Measurements from ENCODE around the gene HBA2.
"Not testable (repeated sequence)": the region's sequence is repeated elsewhere in the genome, so short reads cannot be mapped to it uniquely, and the experiment has no call there.

The HBA2 gene

GRCh38 chr16:194516-194915, 21.8 kb downstream of the HBA2 start:
- no peak for DNase-seq (ENCODE audit: low read depth in 2 of 2)

GRCh38 chr16:200388-200787, 27.7 kb downstream of the HBA2 start:
- no peak for DNase-seq (ENCODE audit: low read depth in 2 of 2)

GRCh38 chr16:203246-203645, 30.6 kb downstream of the HBA2 start:
- no peak for DNase-seq (ENCODE audit: low read depth in 2 of 2)

GRCh38 chr16:204046-204445, 31.4 kb downstream of the HBA2 start:
- not testable (repeated sequence) for DNase-seq (ENCODE audit: low read depth in 2 of 2)

GRCh38 chr16:209359-209758, 36.7 kb downstream of the HBA2 start:
- DNase-seq (ENCODE audit: low read depth in 2 of 2) = not testable (repeated sequence)

GRCh38 chr16:211631-212180, 39.0 kb downstream of the HBA2 start:
- DNase-seq (ENCODE audit: low read depth in 2 of 2) = not testable (repeated sequence)

- DNase-seq (ENCODE audit: low read depth in 2 of 2) = no peak
Observed at GRCh38 chr16:212999-213398, 40.3 kb downstream of the HBA2 start.

GRCh38 chr16:220021-220420, 47.3 kb downstream of the HBA2 start:
- DNase-seq (ENCODE audit: low read depth in 2 of 2) = no peak

All from stimulated activated CD4-positive, alpha-beta T cell treated with anti-CD3 and anti-CD28 coated beads, Interleukin-1b, Interleukin-23, amount 100 ng/mL, for 4 hours (primary cell).